ENCODE results near the gene TYROBP.
A peak's percentile ranks its signal among the peaks of the same experiment; 100 is the strongest.

TYROBP gene

DNA sequence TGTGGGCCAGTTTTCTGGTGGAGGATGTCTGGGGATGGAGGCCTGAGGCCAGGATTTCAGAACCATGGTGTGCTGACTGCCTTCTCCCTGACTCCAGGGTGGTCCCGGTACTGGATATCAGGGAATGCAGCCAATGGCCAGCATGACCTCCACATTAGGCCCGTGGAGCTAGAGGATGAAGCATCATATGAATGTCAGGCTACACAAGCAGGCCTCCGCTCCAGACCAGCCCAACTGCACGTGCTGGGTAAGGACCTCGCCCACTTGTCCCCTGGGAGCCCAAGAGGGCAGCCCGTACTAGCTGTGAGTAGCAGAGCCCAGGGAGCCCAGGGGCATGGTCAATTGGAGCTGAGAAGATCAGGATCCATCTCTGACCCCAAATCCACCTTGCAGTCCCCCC, 49.8 kb downstream of the TYROBP start:
- TF ChIP-seq, protein P1, sequence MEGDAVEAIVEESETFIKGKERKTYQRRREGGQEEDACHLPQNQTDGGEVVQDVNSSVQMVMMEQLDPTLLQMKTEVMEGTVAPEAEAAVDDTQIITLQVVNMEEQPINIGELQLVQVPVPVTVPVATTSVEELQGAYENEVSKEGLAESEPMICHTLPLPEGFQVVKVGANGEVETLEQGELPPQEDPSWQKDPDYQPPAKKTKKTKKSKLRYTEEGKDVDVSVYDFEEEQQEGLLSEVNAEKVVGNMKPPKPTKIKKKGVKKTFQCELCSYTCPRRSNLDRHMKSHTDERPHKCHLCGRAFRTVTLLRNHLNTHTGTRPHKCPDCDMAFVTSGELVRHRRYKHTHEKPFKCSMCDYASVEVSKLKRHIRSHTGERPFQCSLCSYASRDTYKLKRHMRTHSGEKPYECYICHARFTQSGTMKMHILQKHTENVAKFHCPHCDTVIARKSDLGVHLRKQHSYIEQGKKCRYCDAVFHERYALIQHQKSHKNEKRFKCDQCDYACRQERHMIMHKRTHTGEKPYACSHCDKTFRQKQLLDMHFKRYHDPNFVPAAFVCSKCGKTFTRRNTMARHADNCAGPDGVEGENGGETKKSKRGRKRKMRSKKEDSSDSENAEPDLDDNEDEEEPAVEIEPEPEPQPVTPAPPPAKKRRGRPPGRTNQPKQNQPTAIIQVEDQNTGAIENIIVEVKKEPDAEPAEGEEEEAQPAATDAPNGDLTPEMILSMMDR (IDR thresholded peaks at IDR 0.05; ENCODE audit: low read depth, low read length), result no peak
- H3K4me3 ChIP-seq (replicated peaks in 1 of 2; ENCODE audit: low read depth in 2 of 2, low read length in 2 of 2), result no peak overlapping the region
- DNase-seq (ENCODE audit: low read depth in 2 of 2), result no peak

DNA sequence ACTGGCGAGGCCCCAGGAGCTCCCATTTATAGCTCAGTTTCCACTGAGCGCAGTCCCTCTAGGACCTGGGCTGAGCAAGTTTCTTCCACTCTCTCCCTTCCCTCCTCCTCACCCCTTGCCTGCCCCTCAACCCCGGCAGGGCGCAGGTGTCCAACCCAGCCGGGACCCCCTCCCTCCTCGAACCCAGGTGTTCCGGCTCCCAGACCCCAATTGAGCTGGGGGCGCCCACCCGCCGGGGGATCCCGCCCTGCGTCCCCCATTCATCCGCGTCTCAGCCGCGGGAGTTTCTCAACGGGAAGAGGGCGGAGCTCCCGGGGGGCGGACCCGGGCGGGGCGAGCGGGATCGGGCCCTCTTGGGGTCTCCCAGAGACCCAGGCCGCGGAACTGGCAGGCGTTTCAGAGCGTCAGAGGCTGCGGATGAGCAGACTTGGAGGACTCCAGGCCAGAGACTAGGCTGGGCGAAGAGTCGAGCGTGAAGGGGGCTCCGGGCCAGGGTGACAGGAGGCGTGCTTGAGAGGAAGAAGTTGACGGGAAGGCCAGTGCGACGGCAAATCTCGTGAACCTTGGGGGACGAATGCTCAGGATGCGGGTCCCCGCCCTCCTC, 51.4 kb downstream of the TYROBP start, which contains the start of gene KIRREL2:
Gene KIRREL2 (plus strand): TSS at position 366 of the 604 bp plus-strand sequence. CDS start 209 bp downstream, at position 575.
- TF ChIP-seq, protein P1 (IDR thresholded peaks at IDR 0.05; ENCODE audit: low read depth, low read length), result no peak
- peak within 1 kb of the TSS; percentile 45 to 47 for H3K4me3 ChIP-seq (replicated peaks in 1 of 2; ENCODE audit: low read depth in 2 of 2, low read length in 2 of 2)
- DNase-seq (ENCODE audit: low read depth in 2 of 2), result no peak
